Measurements from ENCODE around the gene TSPAN18. TPM values are rescaled to one million over a fixed set of nuclear protein-coding genes. Genes with fewer than 3 reads are reported as not detected.

The TSPAN18 gene
- total RNA-seq, 4 donors from 2014 or later, result 2.2 to 18.1 (median 3.4) TPM

GRCh38 chr11:44823868-44824267 is 97.1 kb downstream of the TSPAN18 start:
- DNase-seq (ENCODE audit: low spot score), result no peak
- TF ChIP-seq, protein P1, sequence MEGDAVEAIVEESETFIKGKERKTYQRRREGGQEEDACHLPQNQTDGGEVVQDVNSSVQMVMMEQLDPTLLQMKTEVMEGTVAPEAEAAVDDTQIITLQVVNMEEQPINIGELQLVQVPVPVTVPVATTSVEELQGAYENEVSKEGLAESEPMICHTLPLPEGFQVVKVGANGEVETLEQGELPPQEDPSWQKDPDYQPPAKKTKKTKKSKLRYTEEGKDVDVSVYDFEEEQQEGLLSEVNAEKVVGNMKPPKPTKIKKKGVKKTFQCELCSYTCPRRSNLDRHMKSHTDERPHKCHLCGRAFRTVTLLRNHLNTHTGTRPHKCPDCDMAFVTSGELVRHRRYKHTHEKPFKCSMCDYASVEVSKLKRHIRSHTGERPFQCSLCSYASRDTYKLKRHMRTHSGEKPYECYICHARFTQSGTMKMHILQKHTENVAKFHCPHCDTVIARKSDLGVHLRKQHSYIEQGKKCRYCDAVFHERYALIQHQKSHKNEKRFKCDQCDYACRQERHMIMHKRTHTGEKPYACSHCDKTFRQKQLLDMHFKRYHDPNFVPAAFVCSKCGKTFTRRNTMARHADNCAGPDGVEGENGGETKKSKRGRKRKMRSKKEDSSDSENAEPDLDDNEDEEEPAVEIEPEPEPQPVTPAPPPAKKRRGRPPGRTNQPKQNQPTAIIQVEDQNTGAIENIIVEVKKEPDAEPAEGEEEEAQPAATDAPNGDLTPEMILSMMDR (IDR thresholded peaks at IDR 0.05), result no peak
- ATAC-seq (ENCODE audit: low FRiP score), result no peak

- DNase-seq (ENCODE audit: low spot score) (no peak), ATAC-seq (ENCODE audit: low FRiP score) (no peak)
- TF ChIP-seq, protein P1 (IDR thresholded peaks at IDR 0.05), result no peak
Measured at GRCh38 chr11:44824300-44824704, 97.5 kb downstream of the TSPAN18 start.

DNA sequence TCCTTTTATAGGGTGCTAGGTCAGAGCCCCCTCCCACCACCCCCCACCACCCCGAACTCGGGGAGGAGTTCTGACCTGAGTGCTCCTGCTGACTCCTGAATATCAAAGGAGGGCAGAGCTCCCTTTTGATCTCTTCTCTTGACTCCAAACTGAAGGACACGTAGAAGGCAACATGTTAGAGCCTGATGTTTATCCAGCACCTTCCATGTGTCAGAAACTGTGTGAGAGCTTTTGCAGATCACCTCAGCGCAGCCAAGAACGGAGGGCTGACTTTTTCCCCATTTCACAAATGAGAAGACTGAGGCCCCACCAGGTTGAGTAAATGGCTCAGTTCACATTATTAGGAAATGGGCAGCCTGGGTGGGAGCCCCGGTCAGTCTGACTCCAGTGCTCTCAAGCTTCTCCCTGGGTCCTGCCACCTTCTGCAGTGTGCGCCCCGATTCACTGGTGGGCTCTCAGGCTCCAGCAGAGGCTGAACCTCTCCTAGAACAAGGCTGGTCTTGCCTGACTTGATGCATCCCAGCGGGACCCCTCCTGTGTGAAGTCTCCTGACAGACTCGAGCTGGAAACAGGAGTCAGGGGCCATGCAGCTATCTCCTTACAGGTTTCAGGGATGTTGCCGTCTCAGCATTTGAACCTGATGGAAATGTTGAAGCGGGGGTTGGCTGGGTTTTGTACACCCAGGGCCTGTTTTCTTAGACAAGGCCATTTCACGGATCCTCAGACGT is 98.5 kb downstream of the TSPAN18 start:
- ATAC-seq (ENCODE audit: low FRiP score) (no peak), DNase-seq (ENCODE audit: low spot score) (no peak)

DNA sequence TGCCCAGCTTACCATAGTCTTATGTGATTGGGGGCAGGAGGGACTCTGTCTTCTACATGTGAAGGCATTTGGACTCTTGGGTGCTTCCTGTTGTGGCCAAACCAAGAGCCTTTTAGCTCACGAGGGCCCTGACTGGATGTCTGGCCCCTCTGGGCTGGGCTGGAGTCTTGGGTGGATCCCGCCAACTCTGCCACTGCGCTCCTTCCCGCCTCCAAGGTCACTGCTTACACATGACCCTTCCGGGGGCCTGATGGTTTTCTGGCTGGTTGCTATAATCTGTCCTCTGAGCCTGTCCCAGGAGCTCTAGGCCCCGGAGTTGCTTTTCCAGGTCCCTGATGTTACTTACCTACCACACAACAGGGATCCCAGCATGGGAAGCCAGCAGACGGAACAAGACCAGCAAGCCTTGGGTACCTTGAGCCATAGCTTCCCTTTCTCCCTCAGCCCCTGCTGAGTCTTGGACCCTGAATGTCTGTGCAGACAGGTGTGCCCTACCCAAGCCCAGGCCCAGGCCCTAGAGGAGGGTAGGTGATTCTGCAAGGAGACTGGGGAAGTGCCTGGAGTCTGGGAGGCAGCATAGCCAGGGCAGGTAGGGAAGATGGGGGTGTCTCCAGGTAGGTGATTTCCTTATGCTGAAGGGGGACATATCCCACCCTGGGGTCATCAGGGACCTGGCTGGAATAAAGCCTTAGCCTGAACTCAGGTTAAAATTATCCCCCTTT is 100.3 kb downstream of the TSPAN18 start:
- no peak for ATAC-seq (ENCODE audit: low FRiP score)
- no peak for DNase-seq (ENCODE audit: low spot score)
- TF ChIP-seq, protein P1 (IDR thresholded peaks at IDR 0.05), result no peak

More for the DNA sequence above, 98.5 kb downstream of the TSPAN18 start:
- TF ChIP-seq, protein P1 (IDR thresholded peaks at IDR 0.05), result no peak

- DNase-seq (ENCODE audit: low spot score), result no peak
- TF ChIP-seq, protein P1 (IDR thresholded peaks at IDR 0.05), result no peak
- ATAC-seq (ENCODE audit: low FRiP score), result no peak
Measured at GRCh38 chr11:44828296-44828695, 101.5 kb downstream of the TSPAN18 start.

GRCh38 chr11:44829838-44830237 is 103.1 kb downstream of the TSPAN18 start:
- no peak for ATAC-seq (ENCODE audit: low FRiP score)

More at GRCh38 chr11:44829838-44830237, 103.1 kb downstream of the TSPAN18 start:
- DNase-seq (ENCODE audit: low spot score), result no peak
- TF ChIP-seq, protein P1 (IDR thresholded peaks at IDR 0.05), result no peak

Data from omental fat pad (tissue), 4 donors.